ENCODE results near the gene APBB1IP.
"Not testable (repeated sequence)": the region's sequence is repeated elsewhere in the genome, so short reads cannot be mapped to it uniquely, and the experiment has no call there.

The APBB1IP gene, protein sequence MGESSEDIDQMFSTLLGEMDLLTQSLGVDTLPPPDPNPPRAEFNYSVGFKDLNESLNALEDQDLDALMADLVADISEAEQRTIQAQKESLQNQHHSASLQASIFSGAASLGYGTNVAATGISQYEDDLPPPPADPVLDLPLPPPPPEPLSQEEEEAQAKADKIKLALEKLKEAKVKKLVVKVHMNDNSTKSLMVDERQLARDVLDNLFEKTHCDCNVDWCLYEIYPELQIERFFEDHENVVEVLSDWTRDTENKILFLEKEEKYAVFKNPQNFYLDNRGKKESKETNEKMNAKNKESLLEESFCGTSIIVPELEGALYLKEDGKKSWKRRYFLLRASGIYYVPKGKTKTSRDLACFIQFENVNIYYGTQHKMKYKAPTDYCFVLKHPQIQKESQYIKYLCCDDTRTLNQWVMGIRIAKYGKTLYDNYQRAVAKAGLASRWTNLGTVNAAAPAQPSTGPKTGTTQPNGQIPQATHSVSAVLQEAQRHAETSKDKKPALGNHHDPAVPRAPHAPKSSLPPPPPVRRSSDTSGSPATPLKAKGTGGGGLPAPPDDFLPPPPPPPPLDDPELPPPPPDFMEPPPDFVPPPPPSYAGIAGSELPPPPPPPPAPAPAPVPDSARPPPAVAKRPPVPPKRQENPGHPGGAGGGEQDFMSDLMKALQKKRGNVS

DNA sequence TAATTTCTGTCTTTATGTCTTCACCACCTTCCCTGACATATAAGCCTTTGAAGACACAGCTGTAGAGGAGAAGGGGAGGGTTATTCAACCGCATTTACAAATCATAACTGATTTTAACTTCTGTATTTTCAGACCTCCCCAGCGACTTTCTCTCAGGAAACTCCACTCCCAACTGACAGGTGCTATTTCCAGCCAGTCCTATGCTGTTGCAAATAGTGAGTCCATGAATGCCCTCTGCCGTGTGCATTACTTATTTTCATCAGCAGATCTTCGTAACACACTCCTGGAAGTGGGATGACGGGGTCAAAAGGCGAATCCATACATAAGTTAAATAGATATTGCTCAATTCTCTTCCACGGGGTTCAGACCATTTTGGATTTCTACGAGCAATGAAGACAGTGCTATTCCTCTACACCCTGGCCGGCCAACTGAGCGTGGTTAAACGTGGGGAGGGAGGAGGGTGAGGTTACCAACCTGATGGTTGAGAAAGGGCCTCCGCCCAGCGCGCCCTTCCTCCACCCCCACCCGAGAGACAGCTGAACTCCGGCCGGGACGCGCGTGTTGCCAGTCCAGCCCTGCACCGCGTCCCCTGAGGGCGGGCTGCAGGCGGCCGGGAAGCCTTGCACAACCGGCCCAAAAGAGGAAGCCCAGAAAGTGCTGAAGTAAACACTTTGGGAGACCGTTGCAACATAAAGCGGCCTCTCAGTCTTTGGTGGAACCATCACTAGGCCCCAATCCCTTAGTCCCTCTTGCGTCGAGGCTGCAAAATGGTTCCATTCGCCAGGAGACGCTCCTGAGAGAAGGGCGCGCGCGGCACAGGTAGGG, at the start of gene APBB1IP:
Gene APBB1IP (plus strand): TSS at position 705 of the 825 bp plus-strand sequence. CDS start 53,986 bp downstream, outside the sequence.
- ATAC-seq: peak; percentile 29 to 31

DNA sequence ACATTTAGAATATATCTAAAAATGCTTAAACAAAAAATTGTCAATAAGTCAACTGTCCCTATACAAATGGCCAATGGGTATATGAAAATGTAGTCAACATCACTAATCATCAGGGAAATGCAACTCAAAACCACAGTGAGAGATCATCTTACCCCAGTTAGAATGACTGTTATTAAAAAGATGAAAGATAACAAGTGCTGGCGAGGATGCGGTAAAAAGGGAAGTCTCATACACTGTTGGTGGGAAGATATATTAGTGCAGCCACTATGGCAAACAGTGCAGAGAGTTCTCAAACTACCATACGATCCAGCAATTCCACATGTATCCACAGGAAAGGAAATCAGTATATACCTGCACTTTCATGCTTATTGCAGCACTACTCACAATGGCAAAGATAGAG, 48.6 kb upstream of the APBB1IP start:
- ATAC-seq: no peak

DNA sequence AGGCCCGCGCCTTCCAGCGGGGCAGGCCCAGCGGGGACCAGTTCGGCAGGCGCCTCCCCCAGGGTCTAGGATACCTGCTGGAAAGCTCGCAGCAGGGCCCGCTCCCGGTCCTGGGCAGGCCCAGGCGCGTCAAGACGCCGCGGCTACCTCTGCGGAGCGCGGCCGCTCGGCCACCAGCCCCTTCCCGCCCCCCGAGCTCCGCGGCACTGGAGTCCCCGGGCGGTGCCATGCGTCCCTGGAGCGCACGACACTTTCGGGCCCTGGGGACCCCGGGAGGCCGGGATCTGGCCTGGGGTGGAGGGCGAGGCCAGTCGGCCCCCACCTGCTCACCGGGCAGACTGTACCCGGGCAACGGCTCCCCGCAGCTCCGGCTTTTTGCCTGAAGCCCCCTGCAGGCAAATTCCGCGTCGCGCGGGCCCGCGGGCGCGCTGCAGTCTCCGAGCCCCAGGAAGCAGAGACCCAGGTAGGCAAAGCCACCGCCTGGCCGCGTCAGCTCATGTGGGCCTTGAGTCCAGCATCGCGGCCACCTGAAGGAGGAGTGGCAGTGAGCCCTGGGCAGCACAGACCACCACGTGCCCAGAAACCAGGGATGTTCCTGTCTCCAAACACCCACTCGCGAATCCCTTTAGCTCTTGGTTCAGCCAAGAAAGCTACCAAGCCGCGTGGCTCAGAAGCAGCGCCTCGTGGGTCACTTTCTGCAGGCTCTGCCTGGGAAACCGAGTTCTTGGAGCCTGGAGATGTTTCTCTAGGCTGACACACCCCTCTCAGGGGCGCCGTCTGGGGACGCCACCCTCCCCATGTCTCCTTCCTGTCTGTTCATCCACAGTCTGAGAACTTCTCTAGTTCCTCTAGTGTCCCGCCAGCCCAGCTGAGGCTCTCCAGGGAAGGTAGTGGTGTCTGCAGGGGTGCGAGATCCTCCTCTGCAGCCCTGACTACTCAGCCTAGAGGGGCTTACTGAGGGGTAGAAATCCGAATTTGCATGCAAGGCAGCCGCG, 46.1 kb upstream of the APBB1IP start:
- ATAC-seq: peak in 1 of 2 donors; percentile 30

DNA sequence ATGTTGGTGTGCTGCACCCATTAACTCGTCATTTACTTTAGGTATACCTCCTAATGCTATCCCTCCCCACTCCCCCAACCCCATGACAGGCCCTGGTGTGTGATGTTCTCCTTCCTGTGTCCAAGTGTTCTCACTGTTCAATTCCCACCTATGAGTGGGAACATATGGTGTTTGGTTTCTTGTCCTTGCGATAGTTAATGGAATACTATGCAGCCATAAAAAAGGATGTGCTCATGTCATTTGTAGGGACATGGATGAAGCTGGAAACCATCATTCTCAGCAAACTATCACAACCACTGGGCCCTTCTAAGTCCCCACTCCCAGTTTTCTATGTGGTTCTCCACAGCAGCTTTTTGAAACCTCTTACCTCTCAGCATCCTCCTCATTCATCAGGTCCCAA, 39.8 kb upstream of the APBB1IP start:
- not testable (repeated sequence) for ATAC-seq

DNA sequence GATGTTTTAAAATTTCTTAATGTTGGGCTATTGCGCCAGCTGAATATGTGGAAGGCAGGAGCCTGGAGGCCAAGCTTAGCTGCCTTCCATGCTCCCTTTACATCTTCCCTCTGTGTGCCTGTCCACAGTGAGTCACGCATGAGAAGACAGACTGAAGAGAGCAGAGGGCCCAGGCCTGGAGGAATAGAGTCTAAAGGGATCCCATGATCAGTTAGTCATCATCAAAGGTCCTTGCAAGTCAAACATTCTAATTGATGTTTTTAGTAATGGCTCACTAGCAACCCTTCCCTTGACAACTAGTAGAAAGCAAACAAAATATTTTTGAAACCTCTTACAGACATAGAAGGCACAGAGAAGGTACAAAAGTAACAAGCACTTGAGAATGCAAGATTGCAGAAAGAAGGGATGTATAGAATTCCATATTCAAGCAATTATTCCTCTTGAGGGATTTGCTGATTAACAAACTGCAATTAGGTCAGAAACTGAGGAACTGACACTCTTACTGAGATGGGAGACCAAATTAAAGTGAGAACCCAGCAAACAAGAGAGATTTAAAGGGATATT, 30.7 kb upstream of the APBB1IP start:
- ATAC-seq: peak in 1 of 2 donors; percentile 66

DNA sequence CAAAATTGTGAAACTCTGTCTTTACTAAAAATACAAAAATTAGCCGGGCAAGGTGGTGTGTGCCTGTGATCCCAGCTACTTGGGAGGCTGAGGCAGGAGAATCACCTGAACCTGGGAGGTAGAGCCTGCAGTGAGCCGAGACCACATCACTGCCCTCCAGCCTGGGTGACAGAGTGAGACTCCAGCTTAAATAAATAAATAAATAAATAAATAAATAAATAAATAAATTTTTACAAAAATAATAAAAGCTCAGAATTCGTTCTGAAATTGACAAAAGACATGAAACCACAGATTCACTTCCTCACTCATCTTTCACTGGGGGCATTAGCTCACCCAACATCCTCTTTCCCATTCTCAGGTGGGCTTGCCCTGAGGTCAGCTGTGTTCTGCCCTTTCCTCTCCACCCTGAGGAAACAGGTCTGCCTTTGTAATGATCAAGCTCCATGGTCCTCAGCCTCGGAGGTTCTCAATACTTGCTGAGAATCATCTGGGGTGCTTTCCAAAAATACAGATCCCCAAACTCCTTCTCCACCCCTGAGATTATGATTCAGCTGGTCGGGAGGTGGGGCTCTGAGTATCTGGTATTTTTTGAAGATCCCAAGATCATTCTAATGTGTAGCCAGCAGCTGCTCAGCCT, 29.2 kb upstream of the APBB1IP start:
- ATAC-seq: no peak

DNA sequence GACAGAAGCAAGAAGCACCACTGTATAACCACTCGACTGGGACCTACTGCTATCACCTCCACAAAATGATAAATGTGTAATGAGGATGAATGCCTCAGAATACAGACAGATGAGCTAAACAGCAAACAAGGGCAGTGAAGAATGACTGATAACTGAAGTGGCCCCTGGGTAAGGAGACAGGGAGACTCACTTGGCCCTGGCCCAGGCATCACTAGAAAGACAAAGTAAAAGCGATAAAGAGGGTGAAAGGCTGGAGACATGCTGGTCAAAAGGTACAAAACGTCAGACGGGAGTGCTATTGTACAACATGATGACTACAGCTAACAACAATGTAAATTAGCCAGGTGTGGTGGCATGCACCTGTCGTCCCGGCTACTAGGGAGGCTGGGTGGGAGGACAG, 27.8 kb upstream of the APBB1IP start:
- ATAC-seq: no peak

DNA sequence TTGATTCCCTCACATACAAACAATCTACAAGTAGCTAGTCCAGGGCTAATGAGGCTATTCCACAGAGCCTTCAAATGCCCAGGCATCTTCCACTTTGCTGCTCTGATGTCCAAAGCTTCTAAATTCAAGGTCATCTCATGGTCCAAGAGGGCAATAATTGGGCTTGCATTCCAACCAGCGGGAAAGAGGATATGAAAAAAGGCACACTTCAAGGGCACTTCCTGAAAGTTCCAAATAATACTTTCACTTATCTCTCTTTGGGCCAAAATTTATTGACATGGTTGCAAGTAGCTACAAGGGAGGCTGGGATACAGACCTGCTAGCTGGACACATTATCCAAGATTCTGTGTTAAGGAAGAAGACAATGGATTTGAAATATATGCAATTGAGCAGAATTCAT, 25.2 kb upstream of the APBB1IP start:
- no peak for ATAC-seq

DNA sequence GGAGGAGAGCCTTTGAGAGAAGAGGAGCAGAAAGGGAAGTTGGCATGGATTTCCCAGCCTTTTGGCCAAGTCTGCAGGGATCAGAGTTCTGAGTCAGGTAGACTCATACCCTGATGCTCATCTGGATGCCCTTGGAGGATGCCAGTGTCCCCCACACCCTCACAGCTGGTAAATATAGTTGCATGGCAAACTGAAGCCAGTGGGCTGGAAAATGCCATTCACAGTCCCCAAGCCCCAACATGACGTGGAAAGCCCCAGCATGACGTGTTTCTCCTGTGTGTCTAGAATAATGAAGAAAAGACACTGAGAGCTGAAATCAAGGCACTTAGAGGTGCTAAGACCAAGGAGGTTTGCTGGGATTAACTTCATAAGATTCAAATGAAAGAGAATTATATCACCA, 24.8 kb upstream of the APBB1IP start:
- no peak for ATAC-seq

DNA sequence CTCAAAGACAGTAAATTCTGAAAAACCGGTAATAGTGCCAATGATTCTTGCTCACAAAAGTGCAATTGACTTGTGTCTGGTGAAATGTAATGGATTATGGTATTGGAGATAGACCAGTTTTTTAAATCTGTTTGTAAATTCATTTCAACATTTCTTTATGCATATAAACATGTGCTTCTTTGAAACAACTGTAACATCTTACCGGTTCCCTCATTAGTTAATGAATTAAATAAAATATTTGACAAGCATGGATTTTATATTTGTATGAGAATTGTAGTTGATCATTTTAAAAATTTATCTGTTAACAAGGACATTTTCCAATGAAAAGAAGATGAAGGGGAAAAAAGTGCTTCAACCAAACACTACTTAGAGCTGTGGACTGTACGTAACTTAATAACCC, 21.0 kb upstream of the APBB1IP start:
- no peak for ATAC-seq

DNA sequence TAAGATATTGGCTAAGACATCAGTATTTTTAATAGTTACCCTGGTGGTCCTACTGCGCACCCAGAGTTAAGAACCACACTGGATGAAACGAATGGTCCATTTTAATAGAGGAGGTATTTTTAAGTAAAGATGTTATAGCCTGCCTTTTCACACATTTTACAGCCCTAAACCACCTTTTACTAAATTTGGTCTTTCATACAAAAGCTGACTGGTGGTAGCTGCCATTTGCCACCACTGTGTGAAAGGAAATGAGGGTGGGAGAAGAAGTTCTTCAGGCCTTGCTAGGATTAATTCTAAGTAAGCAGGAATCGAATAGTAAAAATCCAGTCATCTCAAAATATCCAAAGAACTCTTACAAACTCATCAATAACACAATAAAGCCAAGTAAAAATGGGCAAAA, 15.2 kb upstream of the APBB1IP start:
- no peak for ATAC-seq

DNA sequence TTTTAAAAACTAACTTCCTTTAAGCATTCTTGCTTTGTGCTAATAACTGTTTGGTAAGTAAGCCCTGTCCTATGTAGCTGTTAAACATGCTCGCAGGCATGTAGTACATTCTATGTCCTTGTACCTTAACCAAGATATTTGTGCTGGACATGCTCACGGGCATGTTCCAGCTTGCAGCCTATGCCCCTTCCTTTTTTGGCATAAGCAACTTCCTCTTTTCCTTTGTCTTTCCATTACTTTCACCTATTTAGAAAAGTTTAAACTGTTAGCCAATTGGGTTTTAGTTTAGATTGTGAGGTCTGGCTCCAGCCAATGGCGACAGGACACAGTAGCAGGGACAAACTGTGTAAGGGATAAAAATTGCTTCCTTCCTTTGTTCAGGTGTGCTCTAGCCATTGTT, 14.4 kb upstream of the APBB1IP start:
- ATAC-seq: no peak

DNA sequence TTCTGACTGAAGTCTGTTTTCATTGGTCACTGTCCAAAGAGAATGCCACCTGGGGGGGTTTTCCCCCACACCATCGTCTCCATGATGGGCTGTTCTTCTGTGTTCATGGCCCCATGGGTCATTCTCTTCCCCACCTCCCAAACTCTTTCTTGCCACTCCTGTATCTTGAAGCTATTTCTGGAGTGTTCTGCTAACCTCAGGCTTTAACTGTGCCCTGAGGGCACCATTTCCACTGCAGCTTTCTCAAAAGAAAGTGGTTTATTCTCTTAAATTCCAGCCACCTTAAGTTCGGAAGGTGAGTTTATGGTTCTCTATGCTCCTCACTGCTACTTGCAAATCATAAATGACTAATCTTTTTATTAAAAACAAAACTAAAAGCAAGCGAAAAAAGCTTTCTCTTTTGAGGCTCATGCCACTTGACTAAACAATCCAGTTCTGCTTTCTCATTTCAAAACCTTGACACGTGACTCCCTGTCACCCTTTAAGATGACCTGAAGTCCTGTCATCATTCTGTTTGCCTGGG, 7.4 kb upstream of the APBB1IP start:
- peak; percentile 99 for ATAC-seq

DNA sequence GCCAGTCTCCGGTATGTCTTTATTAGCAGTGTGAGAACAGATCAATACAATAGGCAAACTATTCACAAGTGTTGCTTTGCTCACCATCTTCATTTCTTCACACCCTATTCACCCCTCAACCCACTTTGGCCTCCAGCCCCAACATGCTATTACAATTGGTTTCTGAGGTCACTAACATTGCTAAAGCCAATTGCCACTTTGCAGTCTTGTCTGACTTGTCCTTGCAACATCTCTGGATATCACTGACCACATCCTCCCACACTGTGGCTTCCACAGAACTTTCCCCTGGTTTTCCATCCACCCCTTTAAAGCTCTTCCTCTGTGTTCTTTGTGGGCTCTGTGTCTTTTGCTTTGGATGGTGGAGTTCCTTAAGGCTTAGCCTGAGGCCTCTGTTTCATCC, 5.2 kb upstream of the APBB1IP start:
- no peak for ATAC-seq

DNA sequence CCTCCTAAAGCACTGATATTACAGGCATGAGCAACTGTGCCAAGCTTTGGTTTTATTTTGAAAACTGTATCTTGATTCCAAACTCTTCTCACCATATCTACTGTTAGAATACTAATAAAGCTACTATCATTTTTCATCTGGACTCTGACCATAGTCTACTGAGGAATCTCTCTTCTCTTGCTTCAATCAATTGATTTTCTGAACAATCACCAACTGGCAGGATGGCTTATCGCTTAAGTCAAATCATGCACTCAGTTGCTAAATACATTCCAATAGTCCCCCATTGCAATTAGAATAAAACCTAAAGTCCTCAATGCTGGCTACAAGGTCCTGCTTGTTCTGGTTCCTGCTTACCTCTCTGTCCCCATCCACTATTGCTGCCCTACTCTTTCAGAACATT, 2.3 kb upstream of the APBB1IP start:
- ATAC-seq: no peak

DNA sequence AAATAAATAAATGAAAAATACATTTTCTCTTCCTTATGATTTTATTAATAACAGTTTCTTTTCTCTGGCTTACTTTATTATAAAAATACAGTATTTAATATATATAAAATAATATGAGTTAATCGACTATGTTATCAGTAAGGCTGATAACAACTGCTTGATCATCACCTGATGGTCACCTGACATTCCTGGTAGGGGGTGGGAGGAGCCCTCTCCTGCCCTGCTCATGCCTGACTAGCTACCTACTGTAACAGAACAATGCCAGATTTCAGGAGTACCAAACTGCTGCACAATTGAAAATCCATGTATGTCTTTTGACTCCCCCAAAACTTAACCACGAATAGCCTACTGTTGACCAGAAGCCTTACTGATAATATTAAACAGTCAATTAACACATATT, 1.3 kb upstream of the APBB1IP start:
- ATAC-seq: no peak

DNA sequence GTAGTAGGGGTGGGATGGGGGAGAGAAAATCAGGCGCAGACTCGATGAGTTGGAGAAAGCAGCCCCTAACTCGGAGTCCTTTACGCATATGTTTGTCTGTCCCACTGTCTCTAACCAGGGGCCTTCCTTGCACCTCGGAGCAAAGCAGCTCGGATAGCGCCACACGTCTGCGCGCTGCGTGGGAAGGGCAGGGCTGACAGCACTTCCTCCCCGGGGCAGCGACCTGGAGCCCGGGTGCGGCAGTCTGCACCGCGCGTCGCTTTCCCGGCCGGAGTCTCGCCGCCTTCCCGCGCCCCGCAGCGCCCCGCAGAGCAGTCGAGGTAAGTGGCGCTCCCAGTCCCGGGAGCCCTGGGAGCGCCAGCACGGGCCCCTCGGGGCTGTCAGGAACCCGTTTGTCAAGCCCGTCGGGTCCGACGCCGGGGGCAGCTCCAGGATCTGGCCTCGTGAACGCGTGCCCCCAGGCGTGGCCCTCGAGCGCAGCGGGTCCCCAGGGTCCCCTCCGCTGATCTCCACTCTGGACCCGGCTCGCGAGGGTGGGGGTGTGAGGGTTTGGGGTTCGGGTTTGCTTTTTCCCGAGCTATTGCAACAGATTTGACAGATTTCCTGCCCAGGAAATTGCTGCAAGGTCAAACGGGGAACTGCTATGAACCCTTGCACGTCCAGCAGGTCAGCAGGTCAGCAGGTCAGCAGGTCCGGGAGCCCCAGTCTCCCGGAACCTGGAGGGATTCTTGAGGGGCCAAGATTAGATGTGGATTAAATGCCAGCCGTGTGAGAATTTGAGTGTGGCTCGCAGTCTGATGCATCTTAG, 597 bp downstream of the APBB1IP start:
- peak; percentile 72 to 83 for ATAC-seq

DNA sequence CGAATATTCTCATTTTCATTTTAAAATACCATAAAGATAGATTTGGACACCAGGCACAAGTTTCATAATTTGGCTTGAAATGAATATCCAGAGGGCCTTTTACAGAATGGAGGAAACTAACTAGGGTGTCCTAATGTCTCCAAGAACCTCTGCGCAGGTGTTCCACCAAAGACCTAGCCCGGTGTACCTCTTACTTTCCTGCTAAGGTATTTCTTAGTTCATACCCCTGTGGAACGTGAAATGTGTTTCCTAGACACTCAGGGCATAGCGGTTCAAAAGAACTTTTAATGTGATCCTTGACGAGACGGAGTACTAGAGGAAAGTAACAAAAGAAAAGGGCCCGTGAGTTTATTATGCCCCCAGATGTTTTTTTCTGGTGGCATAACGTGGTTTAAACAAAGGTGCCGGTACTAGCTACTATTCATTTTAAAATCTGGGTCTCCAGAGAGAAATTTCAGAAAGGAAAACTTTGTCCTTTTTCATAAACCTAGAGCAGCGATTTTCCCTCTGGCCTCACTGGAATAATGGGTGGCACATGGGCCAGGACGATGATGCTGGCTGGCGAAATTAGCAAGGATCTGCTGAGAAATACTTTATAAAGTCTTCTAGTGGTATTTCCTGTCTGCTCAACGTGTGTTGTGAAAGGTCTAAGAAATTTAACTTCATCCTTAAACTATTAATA, 1.4 kb downstream of the APBB1IP start:
- ATAC-seq: no peak

DNA sequence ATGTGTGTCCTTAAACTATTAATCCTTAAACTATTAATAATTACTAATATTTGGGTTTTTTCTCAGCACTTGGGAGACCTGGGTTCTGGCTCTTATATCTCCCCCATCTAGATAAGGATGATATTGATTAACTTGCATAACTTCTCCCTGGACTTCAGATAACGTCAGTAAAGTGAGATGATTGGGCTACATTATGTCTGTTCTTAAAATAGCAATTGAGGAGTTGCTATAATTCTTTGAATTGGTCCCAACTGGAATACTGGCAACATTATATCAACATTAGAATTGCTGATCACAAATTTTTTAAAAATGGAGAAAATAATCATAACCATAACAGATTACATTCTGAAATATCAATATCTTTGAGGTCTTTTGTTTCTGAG, 1.9 kb downstream of the APBB1IP start:
- no peak for ATAC-seq
